NOMO-1 treated with DMSO at 0.1 percent for 48 hours (cell line): ENCODE results near the gene PFDN5.
"Not testable (repeated sequence)": the region's sequence is repeated elsewhere in the genome, so short reads cannot be mapped to it uniquely, and the experiment has no call there.

ENCODE experiments used
- DNase-seq: peaks from one replicate; lab custom pipeline; 2025; ENCODE audit not compliant: unreplicated experiment; lab: John Stamatoyannopoulos, UW

The PFDN5 gene

DNA sequence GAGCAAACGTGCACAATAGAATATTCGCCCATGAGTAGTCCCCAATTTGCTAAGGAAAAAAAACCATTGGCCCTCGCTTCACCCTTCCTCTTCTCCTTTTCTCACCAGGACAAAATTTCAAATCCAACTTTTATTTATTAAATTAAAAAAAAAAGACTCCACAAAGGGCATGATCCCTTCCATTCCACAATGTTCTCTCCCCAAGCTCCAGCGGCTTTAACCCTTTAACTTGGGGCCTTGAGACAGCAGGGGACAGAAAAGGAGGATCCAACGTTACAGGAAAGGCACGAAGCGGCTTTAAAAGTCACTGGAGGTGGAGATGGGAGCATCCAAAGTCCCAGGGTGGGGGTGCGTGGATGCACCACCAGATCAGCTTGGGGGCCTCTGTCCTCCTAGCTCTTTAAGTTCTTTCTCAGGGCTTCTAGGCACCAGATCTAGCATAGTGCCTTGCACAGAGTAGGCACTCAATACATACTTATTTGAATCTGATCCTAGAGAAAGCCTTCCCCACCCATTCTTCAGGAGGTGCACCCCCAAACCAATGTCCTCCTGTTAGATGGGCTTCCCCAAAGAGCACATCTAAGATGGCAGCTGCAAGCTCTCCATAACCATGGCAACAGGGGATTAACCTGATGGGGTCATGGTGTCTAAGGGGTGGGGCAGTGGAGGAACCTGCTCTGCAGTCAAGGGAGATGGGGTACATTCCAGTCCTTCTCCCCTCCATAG is 31.3 kb downstream of the PFDN5 start:
- DNase-seq, result no peak

- no peak for DNase-seq
Observed at GRCh38 chr12:53327435-53328042, 32.2 kb downstream of the PFDN5 start.

DNA sequence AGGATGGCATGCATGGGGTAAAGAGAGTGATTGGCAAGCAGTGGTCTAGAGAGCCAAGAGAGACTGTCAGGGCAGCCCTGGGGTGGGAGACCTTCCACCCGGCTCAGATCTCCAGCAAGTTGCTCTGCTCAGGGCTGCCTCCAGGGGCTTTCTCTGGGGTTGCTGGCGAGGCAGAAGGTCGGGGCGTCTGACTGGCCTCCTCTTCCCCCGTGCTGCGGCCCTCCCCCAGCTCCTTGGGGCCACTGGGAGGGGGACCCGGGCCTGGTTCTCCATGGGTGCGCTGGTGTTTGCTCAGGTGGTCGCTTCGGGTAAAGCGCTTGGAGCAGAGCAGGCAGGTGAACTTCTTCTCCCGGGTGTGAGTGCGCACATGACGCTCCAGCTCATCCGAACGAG is 32.7 kb downstream of the PFDN5 start:
- DNase-seq, result no peak

GRCh38 chr12:53330671-53331070 is 35.3 kb downstream of the PFDN5 start:
- no peak for DNase-seq

DNA sequence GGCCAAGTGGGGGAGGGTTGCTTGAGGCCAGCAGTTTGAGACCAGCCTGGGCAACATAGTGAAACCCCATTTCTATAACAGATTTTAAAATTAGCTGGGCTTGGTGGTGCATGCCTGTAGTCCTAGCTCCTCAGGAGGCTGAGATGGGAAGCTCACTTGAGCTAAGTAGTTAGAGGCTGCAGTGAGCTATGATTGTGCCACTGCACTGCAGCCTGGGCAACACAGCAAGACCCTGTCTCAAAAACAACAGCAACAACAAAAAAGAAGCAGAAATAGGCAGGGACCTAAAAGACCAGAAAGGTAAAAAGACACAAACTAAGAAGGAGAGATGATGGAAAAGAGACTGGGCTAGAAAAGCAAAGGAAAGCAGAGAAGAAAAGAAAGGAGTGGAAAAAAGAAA is 37.0 kb downstream of the PFDN5 start:
- DNase-seq, result not testable (repeated sequence)

DNA sequence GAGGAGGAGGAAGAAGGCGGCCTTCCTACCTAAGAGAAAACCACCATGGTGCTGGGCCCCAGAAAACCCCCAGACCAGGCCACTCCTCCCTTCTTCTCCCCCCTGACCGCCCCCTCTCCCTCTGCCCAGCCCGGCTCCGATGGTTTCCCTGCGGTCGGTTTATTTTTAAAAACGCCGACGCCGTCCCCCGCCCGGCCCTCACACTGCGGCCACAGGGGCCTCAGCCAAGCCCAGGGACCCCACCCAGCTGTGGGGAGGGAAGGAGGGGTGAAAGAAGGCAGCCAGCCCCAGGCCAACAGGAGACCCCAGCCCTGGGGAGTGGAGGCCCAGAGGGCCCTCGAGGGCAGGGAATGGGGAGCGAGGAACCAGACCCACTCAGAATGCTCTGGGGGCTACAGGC is 37.4 kb downstream of the PFDN5 start:
- DNase-seq, result no peak

GRCh38 chr12:53333289-53333688 is 37.9 kb downstream of the PFDN5 start:
- no peak for DNase-seq

- DNase-seq, result no peak
Observed at GRCh38 chr12:53333845-53334244, 38.5 kb downstream of the PFDN5 start.

GRCh38 chr12:53334822-53335221 is 39.5 kb downstream of the PFDN5 start:
- no peak for DNase-seq

DNA sequence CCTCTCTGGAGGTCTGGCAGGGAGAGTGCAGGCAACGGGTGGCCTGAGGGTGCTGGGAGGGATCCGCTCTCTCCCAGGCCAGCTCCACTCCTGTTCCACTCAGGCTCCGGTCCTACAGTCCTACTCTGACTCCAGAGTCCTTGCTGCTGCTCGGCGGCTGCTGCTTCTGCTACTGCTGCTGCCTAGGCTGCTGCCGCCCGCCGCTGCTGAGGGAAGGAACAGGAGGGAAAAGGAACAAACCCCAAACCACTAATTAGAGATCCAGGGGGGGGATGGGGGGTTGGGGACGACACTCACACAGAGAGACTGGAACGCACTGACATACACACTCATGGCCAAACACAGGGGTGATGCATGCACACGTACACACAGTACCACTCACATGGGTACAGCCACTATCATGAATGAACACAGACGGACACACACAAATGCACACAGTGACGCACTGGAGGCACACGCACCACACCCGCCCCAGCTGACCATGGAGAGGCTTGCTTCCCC is 40.9 kb downstream of the PFDN5 start, which contains the start of gene SP7:
TSS of gene SP7 (minus strand) at position 174 of the 501 bp plus-strand sequence. CDS start 708 bp downstream, outside the sequence.
- DNase-seq, result peak; percentile 56

DNA sequence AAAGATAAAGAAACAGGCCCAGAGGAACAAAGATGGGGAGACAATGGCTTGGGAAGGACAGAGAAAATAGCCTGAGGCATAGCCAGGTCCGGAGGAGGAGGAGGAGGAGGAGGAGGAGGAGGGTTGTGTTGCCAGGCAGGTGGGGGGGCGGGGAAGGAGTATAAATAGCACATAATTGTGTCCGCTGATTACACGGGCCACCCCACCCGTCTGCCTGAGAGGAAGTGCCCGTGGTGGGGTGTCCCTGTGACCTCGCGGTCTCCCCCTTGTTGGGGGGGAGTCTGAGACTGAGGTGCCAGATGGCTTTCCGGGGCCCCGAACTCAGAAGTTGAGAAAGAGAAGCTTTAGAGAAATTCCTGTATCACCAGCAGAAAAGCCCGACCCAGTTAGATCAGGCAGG is 42.7 kb downstream of the PFDN5 start:
- no peak for DNase-seq

- DNase-seq, result no peak
Observed at GRCh38 chr12:53338916-53339315, 43.6 kb downstream of the PFDN5 start.

GRCh38 chr12:53340398-53340797 is 45.1 kb downstream of the PFDN5 start:
- no peak for DNase-seq

DNA sequence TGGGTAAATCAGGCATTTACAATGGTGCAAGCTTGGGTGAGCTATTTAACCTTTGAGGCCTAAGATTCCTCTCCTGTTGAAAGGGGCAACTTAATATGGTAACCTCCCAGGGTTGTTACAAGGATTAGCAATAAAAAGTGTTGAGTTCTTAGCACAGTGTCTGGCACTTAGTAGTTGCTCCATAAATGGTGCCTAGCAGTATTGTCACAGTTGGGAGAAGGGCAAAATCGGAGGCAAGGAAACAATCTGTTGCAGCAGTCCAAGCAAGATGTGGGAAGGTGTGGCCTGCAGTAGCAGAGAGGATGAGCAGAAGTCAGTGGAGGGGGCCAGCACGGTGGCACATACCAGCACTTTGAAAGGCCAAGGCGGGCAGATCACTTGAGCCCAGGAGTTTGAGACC is 48.1 kb downstream of the PFDN5 start:
- DNase-seq, result no peak

DNA sequence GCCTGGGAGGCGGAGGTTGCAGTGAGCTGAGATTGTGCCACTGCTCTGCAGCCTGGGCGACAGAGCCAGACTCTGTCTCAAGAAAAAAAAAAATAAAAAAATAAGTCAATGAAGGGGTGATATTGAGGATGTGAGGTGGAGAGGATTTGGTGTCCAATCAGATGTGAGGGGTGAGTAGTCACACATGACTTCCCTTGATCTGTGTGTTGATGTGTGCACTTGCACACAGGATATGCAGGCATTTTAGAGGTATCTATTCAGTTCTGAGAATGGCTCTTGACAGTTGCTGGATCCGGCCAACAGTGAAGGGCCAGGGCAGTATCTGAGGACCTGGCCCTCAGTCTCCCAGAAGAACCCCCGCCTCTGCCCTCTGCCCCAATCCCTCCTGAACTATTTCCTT is 48.6 kb downstream of the PFDN5 start:
- no peak for DNase-seq

DNA sequence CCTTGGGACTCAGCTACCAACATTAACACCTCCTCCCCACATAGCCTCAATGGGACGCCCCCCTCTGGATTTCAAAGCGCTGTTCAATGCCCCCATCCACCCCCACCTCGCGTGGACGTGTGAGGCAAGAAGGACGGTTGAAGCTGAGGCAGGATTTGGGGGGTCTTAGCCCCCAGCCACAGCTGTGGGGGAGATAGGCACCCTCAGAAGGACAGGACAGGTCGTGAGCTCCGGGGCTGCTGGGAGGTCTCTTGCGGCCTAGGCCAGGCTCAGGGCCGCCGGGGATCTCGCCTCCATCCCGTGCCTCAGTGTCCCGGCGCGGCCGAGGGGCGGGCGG is 49.1 kb downstream of the PFDN5 start:
- DNase-seq, result no peak

DNA sequence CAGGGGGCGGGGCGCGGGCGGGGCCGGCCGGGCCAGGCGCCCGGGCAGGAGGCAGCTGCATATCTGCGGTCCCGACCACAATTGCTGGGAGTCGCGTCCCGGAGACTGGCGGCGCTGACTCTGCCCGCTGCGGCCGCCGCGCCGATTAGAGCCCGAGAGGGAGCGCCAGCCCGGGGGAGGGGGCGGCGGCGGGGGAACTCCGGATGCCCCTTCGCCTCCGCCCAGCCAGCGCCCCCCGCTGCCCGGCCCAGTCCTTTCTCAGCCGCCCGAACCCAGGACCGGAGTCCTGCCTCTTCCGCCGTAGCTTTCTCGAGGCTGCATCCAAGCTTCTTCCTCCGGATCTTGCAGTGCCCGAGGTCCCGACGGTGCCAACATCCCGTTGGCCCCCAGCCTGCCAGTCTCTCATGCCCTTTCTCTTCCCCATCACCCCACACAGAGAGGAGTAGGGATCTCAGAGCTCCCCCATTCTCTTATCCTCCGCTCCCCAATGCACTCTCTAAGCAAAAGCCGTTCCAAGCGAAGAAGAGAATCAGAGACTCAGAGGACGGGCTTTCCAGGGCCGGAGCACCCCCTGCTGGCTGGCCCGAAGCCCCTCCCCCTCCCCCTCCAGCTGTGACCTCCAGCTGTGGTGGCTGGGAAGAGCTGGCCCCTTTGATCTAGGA is 49.6 kb downstream of the PFDN5 start:
- peak; percentile 79 for DNase-seq

DNA sequence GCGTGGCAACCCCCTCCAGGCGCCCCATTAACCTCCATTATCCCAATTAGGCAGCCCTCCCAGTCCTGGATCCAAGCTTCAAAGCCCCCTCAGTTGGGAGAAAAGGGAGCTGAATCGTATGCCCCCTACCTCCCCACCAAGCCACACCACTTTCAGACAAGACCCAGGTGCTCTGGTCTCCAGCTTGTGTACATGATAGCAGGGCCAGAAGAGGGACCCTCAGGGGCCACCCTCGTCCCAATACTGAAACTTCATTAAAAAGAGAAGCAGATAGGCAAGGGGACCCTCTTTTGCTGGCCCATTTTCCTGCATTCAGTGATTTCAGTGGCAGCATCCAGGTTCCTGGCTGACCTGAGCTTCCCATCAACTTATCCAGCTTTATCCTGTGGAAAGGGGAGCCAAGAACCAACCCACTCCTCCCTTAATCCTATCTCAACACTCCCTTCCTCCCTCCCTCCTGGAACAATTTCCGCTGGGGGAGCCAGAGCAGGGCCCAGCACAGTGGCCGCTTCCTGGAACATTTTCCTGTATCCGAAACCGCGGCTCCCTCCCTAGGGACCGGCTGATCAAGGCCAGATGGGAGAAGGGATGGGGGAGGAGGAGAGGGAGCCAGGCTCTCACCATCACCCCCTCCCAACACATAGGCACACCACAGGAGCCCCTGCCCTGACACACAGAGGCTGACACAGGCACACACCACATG is 50.3 kb downstream of the PFDN5 start:
- DNase-seq, result no peak

DNA sequence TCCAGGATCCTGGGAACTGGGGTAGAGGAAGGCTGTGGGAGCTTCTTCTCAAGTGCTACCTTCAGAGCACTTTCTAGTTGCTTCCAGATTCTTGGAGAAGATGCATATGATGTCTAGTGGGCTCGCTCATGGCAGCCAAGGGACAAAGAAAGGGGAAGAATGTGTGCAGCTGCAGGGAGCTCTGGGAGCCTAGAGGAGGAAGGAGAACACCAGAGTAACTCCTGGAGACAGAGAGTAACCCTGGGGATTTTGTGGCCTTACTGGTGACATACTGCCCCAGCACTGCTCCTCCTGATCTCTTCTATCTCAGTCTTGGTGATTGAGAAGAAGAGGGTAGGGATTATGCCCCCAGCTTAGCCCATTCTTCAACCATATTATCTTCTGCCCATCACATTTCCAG is 51.1 kb downstream of the PFDN5 start:
- DNase-seq, result no peak

GRCh38 chr12:53347905-53348304 is 52.6 kb downstream of the PFDN5 start:
- DNase-seq, result no peak
